ENCODE measurements around the gene TTC39A. TPM values are rescaled to one million over a fixed set of nuclear protein-coding genes. Genes with fewer than 3 reads are reported as not detected.

The TTC39A gene
- polyA plus RNA-seq, 1 donor (not counting 4 experiments of a cell fraction or from before 2014, with no cell fraction given), result 1.4 TPM

DNA sequence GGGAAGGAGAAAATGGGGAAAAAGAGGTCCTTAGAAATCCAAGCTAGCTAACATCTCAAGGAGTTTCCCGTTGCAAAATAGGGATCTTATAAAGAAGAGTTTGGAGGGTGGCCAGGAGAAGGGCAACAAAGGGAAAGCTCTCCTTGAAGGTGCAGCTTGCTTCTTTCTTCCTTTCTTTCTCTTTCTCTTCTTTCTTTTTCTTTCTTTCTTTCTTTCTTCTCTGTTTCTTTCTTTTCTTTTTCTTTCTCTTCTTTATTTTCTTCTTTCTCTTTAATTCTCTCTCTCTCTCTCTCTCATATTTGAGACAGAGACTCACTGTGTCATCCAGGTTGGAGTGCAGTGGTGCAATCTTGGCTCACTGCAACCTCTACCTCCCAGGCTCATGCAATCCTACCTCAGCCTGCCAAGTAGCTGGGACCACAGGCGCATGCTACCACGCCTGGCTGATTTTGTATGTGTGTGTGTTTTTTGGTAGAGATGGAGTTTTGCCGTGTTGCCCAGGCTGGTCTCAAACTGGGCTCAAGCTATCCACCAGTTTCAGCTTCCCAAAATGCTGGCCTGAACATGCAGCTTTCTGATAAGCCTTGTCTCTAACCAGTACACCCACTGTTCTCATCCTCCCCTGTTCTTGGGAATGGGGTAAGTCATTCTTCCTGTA lies 49.9 kb downstream of the TTC39A start:
- no peak overlapping the region for H2AFZ ChIP-seq (ENCODE audit: control insufficient read depth, low read length)
- no peak for DNase-seq (ENCODE audit: low read depth, low spot score)
- no peaks in the 10 kb centered on the region for H3K9me3 ChIP-seq (ENCODE audit: control insufficient read depth, low read depth, low read length)
- TF ChIP-seq, protein P1, sequence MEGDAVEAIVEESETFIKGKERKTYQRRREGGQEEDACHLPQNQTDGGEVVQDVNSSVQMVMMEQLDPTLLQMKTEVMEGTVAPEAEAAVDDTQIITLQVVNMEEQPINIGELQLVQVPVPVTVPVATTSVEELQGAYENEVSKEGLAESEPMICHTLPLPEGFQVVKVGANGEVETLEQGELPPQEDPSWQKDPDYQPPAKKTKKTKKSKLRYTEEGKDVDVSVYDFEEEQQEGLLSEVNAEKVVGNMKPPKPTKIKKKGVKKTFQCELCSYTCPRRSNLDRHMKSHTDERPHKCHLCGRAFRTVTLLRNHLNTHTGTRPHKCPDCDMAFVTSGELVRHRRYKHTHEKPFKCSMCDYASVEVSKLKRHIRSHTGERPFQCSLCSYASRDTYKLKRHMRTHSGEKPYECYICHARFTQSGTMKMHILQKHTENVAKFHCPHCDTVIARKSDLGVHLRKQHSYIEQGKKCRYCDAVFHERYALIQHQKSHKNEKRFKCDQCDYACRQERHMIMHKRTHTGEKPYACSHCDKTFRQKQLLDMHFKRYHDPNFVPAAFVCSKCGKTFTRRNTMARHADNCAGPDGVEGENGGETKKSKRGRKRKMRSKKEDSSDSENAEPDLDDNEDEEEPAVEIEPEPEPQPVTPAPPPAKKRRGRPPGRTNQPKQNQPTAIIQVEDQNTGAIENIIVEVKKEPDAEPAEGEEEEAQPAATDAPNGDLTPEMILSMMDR (optimal IDR thresholded peaks at IDR 0.05 in 1 of 3, IDR thresholded peaks at IDR 0.05 in 1 of 3, conservative IDR thresholded peaks at IDR 0.05 in 1 of 3; ENCODE audit: extremely low read depth in 1 of 3, insufficient read depth in 2 of 3, low read length in 3 of 3), result no peak
- TF ChIP-seq EZH2 (IDR thresholded peaks at IDR 0.05; ENCODE audit: low read length), result no peak
- no peak for FAIRE-seq
- H3K4me1 ChIP-seq (ENCODE audit: control insufficient read depth, extremely low read depth, insufficient read depth, low read length), result no peaks in the 10 kb centered on the region
- no peaks in the 10 kb centered on the region for H3K79me2 ChIP-seq (ENCODE audit: control insufficient read depth, insufficient read depth, low read length)
- H3K36me3 ChIP-seq (ENCODE audit: control insufficient read depth in 2 of 2, extremely low read depth in 1 of 2, insufficient read depth in 2 of 2, low read length in 2 of 2), result peaks cover 0 to 1% of the 10 kb centered on the region in 2 experiments
- H3K27me3 ChIP-seq (ENCODE audit: control insufficient read depth, extremely low read depth, insufficient read depth, low read length), result no peaks in the 10 kb centered on the region
- no peak overlapping the region for H3K9ac ChIP-seq (ENCODE audit: control insufficient read depth, extremely low read depth, insufficient read depth, low read length)
- dilution Hi-C loops (cut with MboI; ENCODE audit: extremely low pct_ligation_motif_present, low sequenced_read_pairs), result no loop called here
- no peaks in the 10 kb centered on the region for H3K9me1 ChIP-seq (ENCODE audit: control insufficient read depth, extremely low read depth, insufficient read depth, low read length)
- H4K20me1 ChIP-seq (ENCODE audit: control insufficient read depth, extremely low read depth, insufficient read depth, low read length), result no peaks in the 10 kb centered on the region
- no peak overlapping the region for H3K4me3 ChIP-seq (ENCODE audit: control insufficient read depth in 2 of 3, extremely low read depth in 1 of 3, insufficient read depth in 2 of 3, low read depth in 1 of 3, low read length in 3 of 3)
- no peak overlapping the region for H3K27ac ChIP-seq (ENCODE audit: control insufficient read depth, insufficient read depth, low read length)
- H3K4me2 ChIP-seq (ENCODE audit: control insufficient read depth, extremely low read depth, insufficient read depth, low read depth, low read length), result no peak overlapping the region

DNA sequence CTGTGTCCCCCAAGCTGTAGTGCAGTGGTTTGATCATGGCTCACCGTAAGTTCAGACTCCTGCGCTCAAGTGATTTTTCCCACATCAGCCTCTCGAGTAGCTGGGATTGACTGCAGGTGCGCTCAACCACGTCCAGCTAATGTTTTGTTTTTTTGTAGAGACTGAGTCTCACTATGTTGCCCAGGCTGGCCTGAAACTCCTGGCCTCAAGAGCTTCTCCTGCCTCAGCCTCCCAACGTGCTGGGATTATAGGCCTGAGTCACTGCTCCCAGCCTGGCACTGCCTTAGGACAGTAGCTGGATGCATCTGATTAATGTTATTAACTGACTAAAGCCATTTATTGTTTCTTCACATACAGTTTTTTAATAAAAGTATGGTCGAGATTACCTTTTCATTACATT lies 54.1 kb downstream of the TTC39A start:
- Histone ChIP-seq H2AFZ (ENCODE audit: control insufficient read depth, low read length) (no peak overlapping the region), H3K36me3 (ENCODE audit: control insufficient read depth in 2 of 2, extremely low read depth in 1 of 2, insufficient read depth in 2 of 2, low read length in 2 of 2) (peaks cover 0 to 1% of the 10 kb centered on the region in 2 experiments), H3K27me3 (ENCODE audit: control insufficient read depth, extremely low read depth, insufficient read depth, low read length) (no peaks in the 10 kb centered on the region), H3K79me2 (ENCODE audit: control insufficient read depth, insufficient read depth, low read length) (peaks cover 2% of the 10 kb centered on the region), H3K9me1 (ENCODE audit: control insufficient read depth, extremely low read depth, insufficient read depth, low read length) (no peaks in the 10 kb centered on the region), H3K9ac (ENCODE audit: control insufficient read depth, extremely low read depth, insufficient read depth, low read length) (no peak overlapping the region), H3K4me3 (ENCODE audit: control insufficient read depth in 2 of 3, extremely low read depth in 1 of 3, insufficient read depth in 2 of 3, low read depth in 1 of 3, low read length in 3 of 3) (no peak overlapping the region), H3K4me2 (ENCODE audit: control insufficient read depth, extremely low read depth, insufficient read depth, low read depth, low read length) (no peak overlapping the region), H4K20me1 (ENCODE audit: control insufficient read depth, extremely low read depth, insufficient read depth, low read length) (no peaks in the 10 kb centered on the region), H3K9me3 (ENCODE audit: control insufficient read depth, low read depth, low read length) (no peaks in the 10 kb centered on the region), H3K4me1 (ENCODE audit: control insufficient read depth, extremely low read depth, insufficient read depth, low read length) (no peaks in the 10 kb centered on the region), H3K27ac (ENCODE audit: control insufficient read depth, insufficient read depth, low read length) (no peak overlapping the region)
- no peak for TF ChIP-seq EZH2 (IDR thresholded peaks at IDR 0.05; ENCODE audit: low read length)
- TF ChIP-seq, protein P1 (optimal IDR thresholded peaks at IDR 0.05 in 1 of 3, IDR thresholded peaks at IDR 0.05 in 1 of 3, conservative IDR thresholded peaks at IDR 0.05 in 1 of 3; ENCODE audit: extremely low read depth in 1 of 3, insufficient read depth in 2 of 3, low read length in 3 of 3), result no peak
- dilution Hi-C loops (cut with MboI; ENCODE audit: extremely low pct_ligation_motif_present, low sequenced_read_pairs), result no loop called here
- no peak for FAIRE-seq
- DNase-seq (ENCODE audit: low read depth, low spot score), result no peak

Measured in keratinocyte (primary cell).